ENCODE measurements around the gene NLGN4Y. TPM values are rescaled to one million over a fixed set of nuclear protein-coding genes. Genes with fewer than 3 reads are reported as not detected.

NLGN4Y gene
- total and polyA plus RNA-seq, 2 of the 4 experiments (the other 2 are of a cell fraction), result not detected

DNA sequence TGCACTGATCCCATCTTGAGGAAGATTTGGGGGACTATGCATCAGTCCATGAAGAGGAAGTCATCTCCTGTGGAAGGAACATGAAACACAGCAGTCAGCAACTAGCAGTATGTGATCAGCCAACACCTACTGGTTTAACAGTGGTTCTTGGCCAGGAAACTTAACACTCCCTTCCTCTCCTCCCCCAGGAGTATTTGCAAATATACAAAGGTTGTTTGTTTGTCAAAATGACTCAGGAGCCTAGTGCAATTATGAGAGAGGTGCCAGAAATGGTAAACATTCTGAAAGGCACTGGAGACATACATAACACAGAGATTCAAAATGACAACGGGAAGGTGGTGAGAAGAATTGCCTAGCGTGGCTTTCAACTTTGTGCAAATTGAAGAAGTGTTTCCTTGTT is 26.3 kb upstream of the NLGN4Y start:
- no peak overlapping the region for H3K4ac ChIP-seq (ENCODE audit: low read depth, low read length)
- no peak overlapping the region for H4K91ac ChIP-seq (ENCODE audit: insufficient read depth, low read depth, low read length)
- no peak overlapping the region for H2BK15ac ChIP-seq (ENCODE audit: low read depth, low read length)
- no peaks in the 10 kb centered on the region for H3K36me3 ChIP-seq (ENCODE audit: control insufficient read depth, insufficient read depth, low read length)
- WGBS, 2 experiments (ENCODE audit: extremely low coverage in 2 of 2, insufficient read length in 1 of 2), result no CpG with 5 or more reads among the region's 2 CpGs
- no peaks in the 10 kb centered on the region for H3K4me1 ChIP-seq (ENCODE audit: control insufficient read depth, insufficient read depth, low read length)
- H3K14ac ChIP-seq (replicated peaks; ENCODE audit: low read depth, low read length), result no peak overlapping the region
- H3K18ac ChIP-seq (ENCODE audit: low read depth, low read length), result no peak overlapping the region
- no peak overlapping the region for H3K56ac ChIP-seq (ENCODE audit: extremely low read depth, insufficient read depth, low read length)
- H3K4me3 ChIP-seq (ENCODE audit: insufficient read depth, low read depth, low read length), result no peak overlapping the region
- H4K5ac ChIP-seq (ENCODE audit: low read depth, low read length), result no peak overlapping the region
- no peak overlapping the region for H3K9ac ChIP-seq (ENCODE audit: low read depth, low read length)
- H3K9me3 ChIP-seq (ENCODE audit: control insufficient read depth, insufficient read depth, low read length), result no peaks in the 10 kb centered on the region
- H4K20me1 ChIP-seq (ENCODE audit: insufficient read depth, low read length), result no peaks in the 10 kb centered on the region
- no peak overlapping the region for H3K4me2 ChIP-seq (ENCODE audit: low read depth, low read length)
- H3K9me1 ChIP-seq (ENCODE audit: insufficient read depth, low read length), result no peaks in the 10 kb centered on the region
- H3K23ac ChIP-seq (ENCODE audit: low read depth, low read length), result no peak overlapping the region
- no peak overlapping the region for H3K27ac ChIP-seq (ENCODE audit: insufficient read depth, low read length)
- intact Hi-C loops (cut with micrococcal nuclease) (no loop called here), in situ Hi-C loops (cut with MboI; ENCODE audit: low sequenced_read_pairs) (no loop called here), dilution Hi-C loops (cut with HindIII; ENCODE audit: low sequenced_read_pairs, unreplicated experiment) (no loop called here)
- no peak overlapping the region for H2AK9ac ChIP-seq (replicated peaks; ENCODE audit: low read depth, low read length, poor library complexity)
- no peaks in the 10 kb centered on the region for H3K79me1 ChIP-seq (ENCODE audit: low read depth in 1 of 2, low read length in 2 of 2)
- H2BK120ac ChIP-seq (ENCODE audit: low read depth, low read length), result no peak overlapping the region
- CTCF ChIA-PET, result no interaction called here
- POLR2A ChIA-PET (ENCODE audit: unreplicated experiment), result no interaction called here
- no peak overlapping the region for H2AK5ac ChIP-seq (ENCODE audit: low read depth, low read length)
- no peaks in the 10 kb centered on the region for H3K27me3 ChIP-seq (ENCODE audit: control insufficient read depth, insufficient read depth, low read length)
- ATAC-seq (ENCODE audit: low read depth), result no peak
- BruUV-seq (replicated peaks), result no TSS peak
- no peak overlapping the region for H2BK20ac ChIP-seq (ENCODE audit: low read depth, low read length)
- no peak overlapping the region for H4K8ac ChIP-seq (ENCODE audit: low read depth in 2 of 2, low read length in 2 of 2)
- TF ChIP-seq NFE2L2 (IDR thresholded peaks at IDR 0.05; ENCODE audit: low read depth, low read length) (no peak), USF2 (IDR thresholded peaks at IDR 0.05; ENCODE audit: low read depth, low read length) (no peak)
- DNase-seq, result no peak
- no peak overlapping the region for H2AFZ ChIP-seq (replicated peaks; ENCODE audit: low read length, poor library complexity)
- H2BK5ac ChIP-seq (ENCODE audit: low read depth, low read length, poor library complexity, severe bottlenecking), result no peak overlapping the region

Data from IMR-90 (cell line).